Measurements from ENCODE around the gene CD79B.

DNA sequence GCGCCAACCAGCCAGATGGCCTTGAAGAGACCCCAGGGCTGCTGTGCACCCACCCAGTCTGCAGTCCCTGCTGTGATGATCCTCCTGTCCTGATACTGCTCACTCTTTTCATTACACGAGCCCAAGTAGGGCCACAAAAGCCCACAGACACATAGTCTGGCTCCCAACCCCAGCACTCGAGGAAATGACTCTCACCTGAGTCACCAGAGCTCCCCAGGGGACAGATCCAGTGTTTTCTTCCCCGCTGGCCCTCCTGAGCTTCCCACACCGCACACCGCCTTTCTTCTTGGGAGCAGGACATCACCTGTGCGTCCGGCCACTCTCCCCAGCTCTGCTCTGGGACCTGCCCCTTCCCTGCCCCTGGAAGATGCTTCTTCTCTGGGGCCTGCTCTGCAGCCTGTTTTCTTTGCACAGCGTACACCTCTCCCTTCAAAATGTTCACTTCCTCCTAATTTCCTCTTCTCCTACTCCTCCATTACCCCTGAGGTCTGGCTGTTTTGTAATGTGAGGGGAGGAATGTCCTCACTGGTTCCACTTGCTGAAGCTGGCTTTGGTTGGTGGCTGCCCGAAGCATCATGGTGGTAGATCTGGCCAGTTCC, 42.6 kb upstream of the CD79B start:
- TF ChIP-seq PPARA (CRISPR knock-in tag; IDR thresholded peaks at IDR 0.05; ENCODE audit: borderline replicate concordance) (no peak), ZFP30 (CRISPR knock-in tag; IDR thresholded peaks at IDR 0.05) (no peak), OSR1 (CRISPR knock-in tag; IDR thresholded peaks at IDR 0.05) (no peak)
